Fibroblast of upper back skin (primary cell): Measurements from ENCODE around the gene ANXA3.

ENCODE experiments used
- DNase-seq: peaks from one replicate; pipeline ENCODE4 v3.0.0-alpha.2; 2013

ANXA3 gene

GRCh38 chr4:78645853-78646757, 94.5 kb downstream of the ANXA3 start:
- DNase-seq, result peak; percentile 97

DNA sequence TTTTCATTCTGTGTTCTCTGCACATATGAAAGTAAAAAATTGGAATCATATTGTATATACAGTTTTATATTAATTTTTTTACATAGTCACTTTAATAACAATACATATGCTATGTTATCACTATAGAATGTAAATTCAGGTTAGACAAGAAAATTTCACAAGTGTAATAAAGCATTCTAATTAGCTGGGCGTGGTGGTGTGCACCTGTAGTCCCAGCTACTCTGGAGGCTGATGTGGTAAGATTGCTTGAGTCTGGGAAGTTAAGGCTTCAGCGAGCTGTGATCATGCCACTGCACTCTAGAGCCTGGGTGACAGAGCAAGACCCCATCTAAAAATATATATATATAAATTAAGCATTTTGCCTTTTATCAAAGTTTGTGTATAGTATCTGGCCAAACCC, 95.7 kb downstream of the ANXA3 start:
- DNase-seq, result no peak

GRCh38 chr4:78648640-78649363, 97.2 kb downstream of the ANXA3 start:
- DNase-seq, result no peak

DNA sequence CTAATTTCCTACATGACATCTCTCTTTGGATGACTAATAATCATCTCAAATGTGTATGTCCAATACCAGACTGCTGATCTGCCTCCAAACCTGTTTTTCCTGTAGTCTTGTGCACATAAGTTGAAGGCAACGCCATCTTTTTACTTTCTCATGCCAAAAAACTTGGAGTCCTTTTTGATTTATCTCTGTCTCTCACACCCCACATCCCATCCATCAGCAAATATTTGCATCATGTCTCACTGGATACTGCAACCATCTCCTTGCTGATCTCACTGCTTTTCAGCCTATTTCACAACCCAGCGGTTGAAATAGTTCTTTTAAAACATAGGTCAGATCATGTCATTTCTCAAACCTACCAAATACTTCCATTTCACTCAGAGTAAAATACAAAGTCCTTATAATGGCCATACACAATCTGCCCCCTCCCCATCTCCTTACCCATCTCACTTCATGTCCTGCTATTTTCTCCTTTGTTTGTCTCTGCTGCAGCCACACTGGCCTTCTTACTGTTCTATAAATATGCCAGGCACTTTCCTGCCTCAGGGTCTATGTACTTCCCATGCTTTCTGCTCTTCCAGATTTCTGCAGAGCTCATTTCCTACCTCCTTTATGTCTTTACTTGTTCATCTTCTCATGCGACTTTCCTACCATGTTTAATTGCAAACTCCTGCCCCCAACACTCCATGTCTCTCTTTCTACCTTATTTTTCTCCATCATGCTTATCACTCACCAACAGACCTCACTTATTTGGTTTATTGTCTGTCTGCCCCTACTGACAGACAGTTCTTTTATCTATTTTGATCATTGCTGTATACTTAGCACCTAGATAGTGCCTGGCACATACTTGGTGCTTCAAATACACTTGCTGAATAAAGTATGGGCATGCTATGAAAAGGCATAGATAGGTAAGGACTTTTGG, 98.8 kb downstream of the ANXA3 start:
- DNase-seq, result peak; percentile 97

DNA sequence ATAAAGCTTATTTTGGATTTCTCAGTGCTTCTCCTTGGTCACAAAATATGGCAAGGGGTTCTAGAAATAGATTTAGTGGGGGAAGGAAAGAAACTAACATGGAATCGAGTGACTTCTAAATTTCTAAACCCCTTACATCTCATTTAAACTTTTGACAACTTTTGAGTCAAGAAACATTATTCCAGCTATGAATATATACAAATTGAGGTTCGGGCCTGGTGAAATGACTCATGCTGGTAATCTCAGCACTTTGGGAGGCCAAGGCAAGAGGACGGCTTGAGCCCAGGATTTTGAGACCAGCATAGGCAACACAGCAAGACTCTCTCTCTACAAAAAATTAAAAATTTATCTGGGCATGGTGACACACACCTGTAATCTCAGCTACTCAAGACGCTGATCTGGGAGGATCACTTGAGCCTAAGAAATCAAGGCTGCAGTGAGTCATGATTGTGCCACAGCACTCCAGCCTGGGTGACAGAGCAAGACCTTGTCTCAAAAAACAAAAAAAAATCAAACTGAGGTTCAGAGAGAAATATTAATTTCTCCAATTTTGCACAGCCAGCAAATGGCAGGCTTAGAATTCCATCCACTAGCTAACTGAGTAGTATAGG, 99.8 kb downstream of the ANXA3 start:
- no peak for DNase-seq

- DNase-seq, result peak; percentile 33
These were observed 100.8 kb downstream of the ANXA3 start for GRCh38 chr4:78652282-78652876.

- peak; percentile 31 for DNase-seq
These were observed 102.1 kb downstream of the ANXA3 start for GRCh38 chr4:78653655-78654054.

DNA sequence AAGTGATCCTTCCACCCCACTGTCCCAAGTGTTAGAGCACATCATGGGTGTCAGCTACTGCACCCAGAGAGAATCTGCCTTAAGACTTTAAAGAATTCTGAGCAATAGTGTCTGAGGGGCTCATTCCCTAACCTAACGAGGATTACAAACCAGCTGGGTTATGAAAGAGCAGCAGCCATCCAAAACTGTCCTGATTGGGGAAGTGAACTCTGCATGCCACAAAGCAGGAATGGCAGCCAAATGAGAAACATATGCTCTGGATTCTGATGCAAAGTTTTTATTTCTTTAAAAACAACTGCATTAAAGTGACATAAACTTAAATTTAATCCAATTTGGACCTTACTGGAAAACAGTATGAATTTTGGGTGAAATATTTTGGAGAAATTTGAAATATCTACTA, 103.2 kb downstream of the ANXA3 start:
- peak; percentile 89 for DNase-seq

- DNase-seq, result peak; percentile 24
These were observed 105.4 kb downstream of the ANXA3 start for GRCh38 chr4:78656968-78657445.

DNA sequence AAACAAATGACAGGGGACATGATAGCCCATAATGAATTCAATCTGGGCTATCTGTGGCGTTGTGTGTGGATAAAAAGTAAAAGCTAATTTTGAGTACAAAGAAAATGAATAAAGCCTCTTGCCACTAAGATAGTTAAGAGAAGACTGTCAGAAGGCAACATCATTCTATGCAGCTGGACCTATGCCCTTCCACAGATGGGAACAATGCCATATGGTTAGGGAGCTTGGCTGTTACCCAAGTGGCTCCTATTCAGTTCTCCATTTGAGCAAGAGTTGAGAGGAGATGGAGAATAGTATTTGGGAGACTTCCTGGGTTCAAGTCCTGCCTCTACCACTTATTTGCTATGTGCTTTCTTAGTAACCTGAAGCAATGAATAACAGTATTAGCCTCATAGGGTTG, 107.7 kb downstream of the ANXA3 start:
- peak; percentile 75 for DNase-seq

GRCh38 chr4:78659665-78660064, 108.1 kb downstream of the ANXA3 start:
- DNase-seq, result no peak
